Fibroblast of lung (primary cell): ENCODE measurements around the gene CCDC39.

Experiments
- EZH2 ChIP-seq: IDR thresholded peaks from 2 replicates; pipeline ENCODE4 v1.5.1; 2012; ENCODE audit warnings: low read length, control low read depth, mild to moderate bottlenecking; ENCODE audit errors: missing control alignments
- TF ChIP-seq, protein P1 (sequence below), 2 donors: IDR thresholded peaks in 1 of 2; conservative IDR thresholded peaks in 1 of 2; 1 replicate in 1 of 2; 2 replicates in 1 of 2; pipeline ENCODE4 v1.5.1; 2011 to 2012; ENCODE audit warnings: low read length in 2 of 2, control low read depth in 1 of 2, inconsistent platforms in 1 of 2, low read depth in 1 of 2, mild to moderate bottlenecking in 1 of 2

DNA sequence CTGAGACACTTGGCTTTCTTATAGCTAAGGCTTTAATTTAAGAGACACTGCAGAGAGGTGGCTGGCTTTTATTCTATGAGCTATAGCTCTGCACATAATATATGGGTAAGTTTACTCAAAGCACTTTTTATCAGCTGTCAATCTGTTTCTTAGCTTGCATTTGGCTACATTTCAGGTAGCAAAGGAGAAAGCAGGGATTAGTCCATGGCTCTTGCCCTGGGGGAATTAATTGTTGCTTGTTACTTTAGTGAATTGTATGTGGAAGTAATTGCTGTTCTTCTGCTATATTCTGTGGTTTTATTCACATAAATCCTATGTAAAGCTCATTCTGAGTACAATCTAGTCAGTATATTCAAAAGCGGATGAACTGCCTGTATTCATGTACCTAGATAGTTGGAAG, 14.4 kb upstream of the CCDC39 start:
- TF ChIP-seq, protein P1, sequence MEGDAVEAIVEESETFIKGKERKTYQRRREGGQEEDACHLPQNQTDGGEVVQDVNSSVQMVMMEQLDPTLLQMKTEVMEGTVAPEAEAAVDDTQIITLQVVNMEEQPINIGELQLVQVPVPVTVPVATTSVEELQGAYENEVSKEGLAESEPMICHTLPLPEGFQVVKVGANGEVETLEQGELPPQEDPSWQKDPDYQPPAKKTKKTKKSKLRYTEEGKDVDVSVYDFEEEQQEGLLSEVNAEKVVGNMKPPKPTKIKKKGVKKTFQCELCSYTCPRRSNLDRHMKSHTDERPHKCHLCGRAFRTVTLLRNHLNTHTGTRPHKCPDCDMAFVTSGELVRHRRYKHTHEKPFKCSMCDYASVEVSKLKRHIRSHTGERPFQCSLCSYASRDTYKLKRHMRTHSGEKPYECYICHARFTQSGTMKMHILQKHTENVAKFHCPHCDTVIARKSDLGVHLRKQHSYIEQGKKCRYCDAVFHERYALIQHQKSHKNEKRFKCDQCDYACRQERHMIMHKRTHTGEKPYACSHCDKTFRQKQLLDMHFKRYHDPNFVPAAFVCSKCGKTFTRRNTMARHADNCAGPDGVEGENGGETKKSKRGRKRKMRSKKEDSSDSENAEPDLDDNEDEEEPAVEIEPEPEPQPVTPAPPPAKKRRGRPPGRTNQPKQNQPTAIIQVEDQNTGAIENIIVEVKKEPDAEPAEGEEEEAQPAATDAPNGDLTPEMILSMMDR (conservative IDR thresholded peaks at IDR 0.05 in 1 of 2, IDR thresholded peaks at IDR 0.05 in 1 of 2; ENCODE audit: low read depth in 1 of 2, low read length in 2 of 2): no peak
- no peak for TF ChIP-seq EZH2
